HG03175 (cell line): Measurements from ENCODE around the gene FAM156B.
A peak's percentile ranks its signal among the peaks of the same experiment; 100 is the strongest.
"Not testable (repeated sequence)": the region's sequence is repeated elsewhere in the genome, so short reads cannot be mapped to it uniquely, and the experiment has no call there.

ENCODE experiments used
- ATAC-seq: cut with Tn5 transposase; IDR thresholded peaks from one replicate; pipeline ENCODE4 v1.9.1; 2021; ENCODE audit warnings: mild to moderate bottlenecking, moderate library complexity; ENCODE audit not compliant: unreplicated experiment

FAM156B gene

DNA sequence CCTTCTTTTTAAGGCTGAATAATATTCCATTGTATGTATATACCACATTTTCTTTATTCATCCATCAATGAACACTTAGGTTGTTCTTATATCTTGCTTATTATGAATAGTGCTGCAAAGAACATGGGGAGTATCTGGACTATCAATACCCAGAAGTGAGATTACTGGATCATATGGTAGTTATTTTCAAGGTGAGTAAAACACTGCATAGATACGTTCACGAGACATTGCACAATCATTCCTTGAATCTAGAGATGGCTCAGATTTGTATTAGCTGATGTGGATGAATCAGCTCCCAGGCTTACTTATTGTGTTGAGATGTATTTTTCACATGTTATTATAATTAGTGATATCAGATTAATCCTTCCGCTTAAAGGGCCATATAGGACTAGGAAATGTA is 17.6 kb downstream of the FAM156B start:
- ATAC-seq: not testable (repeated sequence)

DNA sequence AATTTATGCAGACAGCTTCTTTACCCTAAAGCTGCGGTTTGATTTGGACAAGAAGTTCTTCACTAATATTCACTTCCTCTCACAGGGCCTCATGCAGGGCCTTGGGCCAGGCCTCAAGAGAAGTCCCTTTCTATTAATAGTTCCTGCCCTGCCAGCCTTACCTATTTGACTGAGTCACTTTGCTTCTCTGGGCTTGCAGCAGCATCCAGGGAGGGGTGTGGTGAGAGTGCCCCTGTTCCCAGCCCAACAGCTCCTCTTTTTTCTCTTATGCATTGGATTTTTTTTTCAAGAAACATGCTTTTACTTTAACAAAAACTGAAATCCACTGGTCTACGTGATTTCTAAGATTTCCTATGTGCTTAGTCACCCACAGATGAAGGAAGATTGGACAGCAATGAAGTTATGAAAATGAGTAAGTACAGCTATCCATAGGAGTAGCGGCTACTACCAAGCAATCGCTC is 26.7 kb downstream of the FAM156B start:
- peak; percentile 51 for ATAC-seq

DNA sequence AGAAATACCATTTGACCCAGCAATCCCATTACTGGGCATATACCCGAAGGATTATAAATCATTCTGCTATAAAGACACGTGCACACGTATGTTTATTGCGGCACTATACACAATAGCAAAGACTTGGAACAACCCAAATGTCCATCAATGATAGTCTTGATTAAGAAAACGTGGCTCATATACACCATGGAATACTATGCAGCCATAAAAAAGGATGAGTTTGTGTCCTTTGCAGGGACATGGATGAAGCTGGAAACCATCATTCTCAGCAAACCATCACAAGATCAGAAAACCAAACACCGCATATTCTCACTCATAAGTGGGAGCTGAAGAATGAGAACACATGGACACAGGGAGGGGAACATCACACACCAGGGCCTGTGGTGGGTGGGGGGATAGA is 33.1 kb downstream of the FAM156B start:
- not testable (repeated sequence) for ATAC-seq

DNA sequence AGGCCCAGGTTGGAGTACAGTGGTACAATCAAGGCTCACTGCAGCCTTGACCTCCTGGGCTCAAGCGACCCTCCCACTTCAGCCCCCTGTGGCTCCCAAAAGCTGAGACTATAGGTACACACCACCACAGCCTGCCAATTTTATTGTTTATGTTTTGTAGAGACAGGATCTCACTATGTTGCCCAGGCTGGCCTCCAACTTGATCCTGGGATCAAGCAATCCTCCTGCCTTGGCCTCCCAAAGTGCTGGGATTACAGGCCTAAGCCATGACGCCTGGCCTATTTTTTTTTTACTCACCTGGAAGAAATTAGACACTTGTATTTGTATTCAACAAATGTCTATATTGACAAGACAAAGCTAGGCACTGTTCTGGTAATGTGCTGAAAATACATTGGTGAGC is 36.1 kb downstream of the FAM156B start:
- ATAC-seq: no peak

DNA sequence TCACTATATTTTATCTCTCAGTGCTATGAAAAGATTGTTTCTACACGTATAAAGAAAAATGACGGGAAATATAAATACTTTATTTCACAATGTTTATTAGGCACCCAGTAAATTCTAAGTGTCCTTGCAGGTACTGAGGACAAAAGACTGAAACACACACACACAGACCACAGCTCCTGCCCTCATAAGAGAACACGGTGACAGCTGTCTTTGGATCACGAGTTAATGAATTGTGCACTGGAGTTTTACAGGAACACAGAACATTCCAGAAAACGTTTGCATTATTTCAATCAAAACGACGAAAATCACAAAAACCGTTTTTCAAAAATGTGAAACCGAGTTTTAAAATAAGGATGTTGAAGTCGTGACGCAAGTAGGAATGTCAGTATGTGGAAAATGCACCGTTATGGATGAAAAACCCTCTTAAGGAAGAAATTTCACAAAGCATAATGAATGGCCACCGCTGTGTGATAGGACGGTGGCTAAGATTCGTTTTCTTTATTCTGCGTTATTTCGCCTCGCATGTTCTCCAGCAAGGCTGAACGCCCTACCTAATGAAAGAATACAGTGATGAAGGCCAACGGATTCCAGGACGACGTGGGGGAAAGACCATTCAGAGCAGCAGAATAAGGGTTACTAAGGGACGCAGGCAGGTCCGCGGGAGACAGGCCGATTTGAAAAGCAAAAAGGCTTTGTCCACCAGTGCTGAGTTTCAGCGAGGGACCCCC is 37.0 kb downstream of the FAM156B start:
- peak; percentile 30 for ATAC-seq

DNA sequence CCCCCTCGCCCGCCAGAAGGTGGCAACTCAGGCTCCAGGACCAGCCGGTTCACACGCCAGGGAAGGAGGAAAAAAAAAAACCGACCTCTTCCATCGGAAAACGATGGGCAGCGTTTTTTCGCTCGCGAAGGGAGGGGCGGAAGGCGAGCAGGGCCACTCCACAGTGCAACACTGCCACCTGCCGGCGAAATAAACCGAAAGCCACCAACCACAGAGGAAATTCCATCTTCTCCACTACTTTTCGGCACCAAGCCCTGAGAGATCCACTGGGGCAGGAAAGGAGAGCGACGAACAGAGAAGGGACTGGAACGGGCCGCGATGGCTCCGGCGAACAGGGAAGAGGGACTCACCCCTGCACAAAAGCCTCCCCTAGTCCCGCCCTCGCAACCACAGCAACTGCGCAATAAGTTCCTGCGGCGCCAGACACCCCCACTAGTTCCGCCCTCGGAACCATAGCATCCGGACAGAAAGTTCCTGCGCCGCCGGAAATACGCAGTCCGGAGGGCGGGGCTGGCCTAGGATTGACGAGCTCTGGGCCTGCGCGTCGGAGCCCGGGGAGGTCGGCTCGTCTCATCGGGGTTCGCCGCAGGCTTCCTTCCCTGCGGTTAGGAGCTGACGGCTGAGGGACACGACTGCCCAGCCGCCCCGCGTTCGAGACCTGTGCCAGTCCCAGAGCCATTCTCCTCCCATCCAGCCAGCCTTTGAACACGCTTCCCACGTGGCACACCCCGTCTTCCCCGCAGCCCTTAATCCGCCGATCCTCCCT is 37.8 kb downstream of the FAM156B start:
- ATAC-seq: peak; percentile 93

DNA sequence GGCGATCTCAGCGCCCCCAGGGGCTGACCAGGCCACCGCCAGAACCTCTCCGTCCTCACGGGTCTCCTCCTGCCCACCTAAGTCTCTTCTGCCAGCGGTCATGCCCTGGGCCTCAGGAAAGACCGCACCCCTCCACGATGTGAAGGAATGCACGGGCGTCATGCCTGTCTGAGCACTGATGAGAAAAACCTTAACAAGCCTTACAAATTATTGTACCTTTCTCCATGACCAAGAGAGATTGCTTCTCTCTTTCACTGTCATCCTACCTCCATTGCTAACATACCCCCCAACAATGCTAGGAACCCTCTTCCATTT is 38.3 kb downstream of the FAM156B start:
- not testable (repeated sequence) for ATAC-seq

DNA sequence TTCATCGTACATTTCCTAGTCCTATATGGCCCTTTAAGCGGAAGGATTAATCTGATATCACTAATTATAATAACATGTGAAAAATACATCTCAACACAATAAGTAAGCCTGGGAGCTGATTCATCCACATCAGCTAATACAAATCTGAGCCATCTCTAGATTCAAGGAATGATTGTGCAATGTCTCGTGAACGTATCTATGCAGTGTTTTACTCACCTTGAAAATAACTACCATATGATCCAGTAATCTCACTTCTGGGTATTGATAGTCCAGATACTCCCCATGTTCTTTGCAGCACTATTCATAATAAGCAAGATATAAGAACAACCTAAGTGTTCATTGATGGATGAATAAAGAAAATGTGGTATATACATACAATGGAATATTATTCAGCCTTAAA is 43.6 kb downstream of the FAM156B start:
- ATAC-seq: not testable (repeated sequence)

DNA sequence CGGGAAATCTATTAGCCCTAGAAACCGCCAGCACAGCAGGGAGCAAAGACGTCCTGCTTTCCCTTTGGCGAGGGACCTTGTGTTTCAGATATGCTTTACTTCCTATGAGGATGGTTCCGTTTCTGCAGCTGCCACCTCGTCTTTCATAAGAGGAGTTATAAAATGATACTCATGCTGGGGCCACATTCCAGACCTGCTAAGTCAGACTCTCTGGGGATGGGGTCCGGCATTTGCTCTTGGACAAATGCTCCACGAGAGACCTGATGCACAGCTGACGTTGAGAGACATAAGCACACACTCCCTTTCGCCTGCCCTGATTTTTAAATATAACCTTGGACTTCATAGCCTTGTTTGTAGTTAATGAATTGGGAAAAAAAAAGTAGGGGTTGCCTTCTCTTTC is 44.6 kb downstream of the FAM156B start:
- not testable (repeated sequence) for ATAC-seq

DNA sequence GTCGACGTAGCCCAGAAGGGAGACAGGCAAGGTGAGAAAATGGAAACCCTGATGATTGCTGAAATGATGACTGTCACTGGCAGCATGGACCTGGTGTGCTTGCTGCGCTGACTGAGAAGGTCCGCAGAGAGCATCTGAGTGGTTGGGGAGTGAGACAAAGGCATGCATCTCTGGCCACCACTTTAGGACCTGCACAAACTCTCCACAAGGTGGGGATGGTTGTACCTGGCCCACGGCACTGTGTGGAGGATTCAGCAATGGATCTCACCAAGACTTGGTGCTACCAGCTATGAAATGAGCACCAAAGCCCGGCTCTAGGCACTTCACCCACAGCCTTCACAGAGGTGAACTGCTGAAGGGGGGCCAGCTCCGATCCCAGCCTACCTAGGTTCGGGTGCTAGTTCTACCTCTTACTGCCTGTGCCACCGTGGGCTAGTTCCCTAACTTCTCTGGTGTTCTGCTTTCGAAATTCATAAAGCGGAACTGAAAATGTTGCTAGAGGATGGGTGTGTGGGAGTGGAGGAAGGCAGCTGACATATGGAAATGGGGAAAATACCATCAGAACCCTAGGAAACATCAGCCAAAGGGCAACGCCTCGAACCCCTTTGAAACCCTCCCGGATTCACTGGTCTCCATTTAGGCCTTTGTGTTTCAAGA is 48.8 kb downstream of the FAM156B start:
- ATAC-seq: not testable (repeated sequence)

DNA sequence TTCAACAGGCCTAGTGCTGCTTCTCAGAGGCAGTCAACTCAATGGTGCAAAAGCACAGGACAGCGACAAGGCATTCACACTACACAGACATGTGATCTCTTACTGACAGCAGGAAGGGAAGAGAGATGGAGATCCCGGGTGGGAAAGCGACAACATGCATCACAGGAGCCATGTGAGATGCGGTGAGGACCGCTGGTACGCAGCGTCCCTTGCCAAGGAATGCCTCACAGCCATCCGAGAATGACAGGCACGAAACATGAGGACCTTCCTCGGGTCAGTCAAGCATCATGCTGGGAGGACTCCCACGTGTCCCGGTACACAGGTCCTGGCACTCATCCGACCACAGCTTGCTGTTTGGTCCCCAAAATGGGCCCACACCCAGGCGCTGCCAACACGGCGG is 50.4 kb downstream of the FAM156B start:
- not testable (repeated sequence) for ATAC-seq

DNA sequence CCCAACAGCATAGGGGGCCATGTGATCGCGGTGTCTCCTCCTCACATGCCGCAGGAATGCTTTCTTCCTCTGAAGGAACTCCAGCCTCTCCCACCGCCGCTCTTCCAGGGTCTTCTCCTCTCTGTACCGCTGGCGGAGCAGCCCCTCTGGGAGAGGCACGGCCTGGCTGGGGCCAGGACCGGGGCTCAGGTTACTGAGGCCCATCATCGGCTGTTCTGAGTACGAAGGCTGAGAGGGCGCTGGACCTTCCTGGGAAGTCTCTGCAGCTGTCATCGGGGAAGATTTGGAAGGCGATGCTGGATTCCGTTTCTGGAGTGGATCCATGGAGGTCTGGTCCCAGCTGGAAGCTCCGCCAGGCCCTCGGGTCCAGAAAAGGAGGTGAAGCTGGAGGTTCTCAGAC is 51.1 kb downstream of the FAM156B start:
- not testable (repeated sequence) for ATAC-seq

DNA sequence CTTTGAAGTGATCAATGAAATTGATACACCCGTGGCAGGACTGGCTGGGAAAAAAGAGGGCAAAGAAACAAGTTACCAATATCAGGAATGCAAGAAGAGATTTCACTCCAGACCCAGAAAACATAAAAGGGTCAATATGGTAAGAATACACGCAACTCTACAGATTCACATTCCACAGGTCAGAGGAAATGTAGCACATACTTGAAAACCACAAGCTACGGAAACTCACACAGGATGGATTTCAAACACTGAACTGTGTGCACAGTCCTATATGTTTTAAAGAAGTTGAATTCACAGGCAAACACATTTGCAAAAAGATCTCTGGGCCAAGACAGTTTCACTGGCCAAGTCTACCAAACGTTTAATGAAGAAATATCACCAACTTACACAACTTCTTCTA is 52.2 kb downstream of the FAM156B start:
- not testable (repeated sequence) for ATAC-seq

DNA sequence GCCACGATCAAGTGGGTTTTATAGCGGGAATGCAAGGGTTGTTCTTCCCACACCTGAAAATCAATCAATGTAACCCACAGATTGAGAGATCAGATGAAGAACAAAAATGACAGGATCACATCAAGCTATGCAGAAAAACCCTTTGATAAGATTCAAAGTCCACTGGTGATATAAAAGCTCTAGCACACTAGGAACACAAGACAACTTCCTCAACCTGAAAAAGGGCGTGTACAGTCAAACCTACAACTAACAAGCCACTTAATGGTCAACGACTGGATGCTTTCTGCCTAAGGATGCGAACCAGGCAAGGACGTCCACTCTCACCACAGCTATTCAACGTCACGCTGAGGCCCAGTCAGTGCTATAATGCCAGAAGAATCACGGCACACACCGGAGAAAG is 52.8 kb downstream of the FAM156B start:
- not testable (repeated sequence) for ATAC-seq
